Endothelial cell of umbilical vein (primary cell): ENCODE data around the gene FAM171A2. TPM values are rescaled to one million over a fixed set of nuclear protein-coding genes. Genes with fewer than 3 reads are reported as not detected.

Source experiments
- BruUV-seq: library from RNA; stranded (reverse); fragments of 400-500 nt; replicated peaks from 2 replicates; lab custom pipeline; 2021; lab: Mats Ljungman, UMichigan
- CTCF ChIA-PET: fragments of 300-600, 350-600 bp; sonication (Branson Sonifier 250); formaldehyde crosslinking; loops from one replicate; lab custom pipeline; 2021; ENCODE audit warnings: antibody characterized with exemption, inconsistent platforms; lab: Charles Lee
- POLR2A ChIA-PET: fragments of 300-600, 350-600 bp; sonication (Branson Sonifier 250); formaldehyde crosslinking; loops from one replicate; lab custom pipeline; 2021; ENCODE audit warnings: antibody characterized with exemption, inconsistent platforms; lab: Charles Lee
- DNase-seq: peaks from one replicate; pipeline ENCODE4 v3.0.0-alpha.2; 2011; ENCODE audit warnings: low read depth, low spot score
- FAIRE-seq: peaks from 2 replicates; lab custom pipeline; 2011; peaks lifted over from hg19 to GRCh38; lab: Jason Lieb, UNC
- H2AFZ ChIP-seq: 2 replicates; pipeline ENCODE4 v1.6.0; 2012; ENCODE audit warnings: low read depth, low read length, control low read depth, inconsistent platforms
- H3K27ac ChIP-seq: 2 replicates; pipeline ENCODE4 v1.5.1; 2011; ENCODE audit warnings: low read depth, mild to moderate bottlenecking, control low read depth, low read length, moderate library complexity; ENCODE audit not compliant: insufficient read depth
- H3K27me3 ChIP-seq, 2 experiments: 2 replicates each; pipeline versions ENCODE4 v1.6.0 to v1.6.1; 2011; ENCODE audit warnings: low read length in 2 of 2, mixed read lengths in 1 of 2; ENCODE audit not compliant: control insufficient read depth in 2 of 2, insufficient read depth in 2 of 2
- H3K36me3 ChIP-seq, 2 experiments: 2 replicates in 1 of 2; 3 replicates in 1 of 2; pipeline ENCODE4 v1.5.1; 2011; ENCODE audit warnings: low read length in 2 of 2, mild to moderate bottlenecking in 1 of 2, moderate library complexity in 1 of 2; ENCODE audit not compliant: control insufficient read depth in 2 of 2, insufficient read depth in 2 of 2; ENCODE audit errors: extremely low read depth in 1 of 2
- H3K4me1 ChIP-seq: 3 replicates; pipeline ENCODE4 v1.5.1; 2011; ENCODE audit warnings: mild to moderate bottlenecking, low read length; ENCODE audit not compliant: control insufficient read depth, insufficient read depth; ENCODE audit errors: extremely low read depth
- H3K4me2 ChIP-seq: 2 replicates; pipeline ENCODE4 v1.6.1; 2011; ENCODE audit warnings: low read length, control low read depth, mixed read lengths; ENCODE audit not compliant: insufficient read depth
- H3K4me3 ChIP-seq, 3 experiments: fragments of 200-600 bp in 1 of 3; sonication (generic), shearing (Covaris generic) in 1 of 3; replicated peaks in 1 of 3; 2 replicates each; pipeline ENCODE4 v1.5.1; 2011 to 2016; ENCODE audit warnings: control low read depth in 3 of 3, low read length in 3 of 3, mild to moderate bottlenecking in 2 of 3, inconsistent platforms in 1 of 3, low read depth in 1 of 3, moderate library complexity in 1 of 3; ENCODE audit not compliant: insufficient read depth in 1 of 3
- H3K79me2 ChIP-seq: 2 replicates; pipeline ENCODE4 v1.6.0; 2012; ENCODE audit warnings: low read length, inconsistent platforms; ENCODE audit not compliant: control insufficient read depth, insufficient read depth
- H3K9ac ChIP-seq: replicated peaks from 2 replicates; pipeline ENCODE3; 2011; ENCODE audit warnings: low read length, control low read depth; ENCODE audit not compliant: insufficient read depth; ENCODE audit errors: extremely low read depth
- H3K9me1 ChIP-seq: replicated peaks from 3 replicates; pipeline ENCODE4 v1.6.0; 2011; ENCODE audit warnings: mild to moderate bottlenecking, low read length; ENCODE audit not compliant: control insufficient read depth, insufficient read depth; ENCODE audit errors: extremely low read depth
- H3K9me3 ChIP-seq: replicated peaks from 2 replicates; pipeline ENCODE4 v1.5.1; 2012; ENCODE audit warnings: low read length, inconsistent platforms; ENCODE audit not compliant: control insufficient read depth, insufficient read depth
- H4K20me1 ChIP-seq: replicated peaks from 2 replicates; pipeline ENCODE3; 2011; ENCODE audit warnings: mild to moderate bottlenecking, low read length; ENCODE audit not compliant: control insufficient read depth, insufficient read depth; ENCODE audit errors: extremely low read depth
- CTCF ChIP-seq, 2 donors: IDR thresholded peaks; 1 replicate in 1 of 2; 2 replicates in 1 of 2; pipeline ENCODE4 v1.5.1; 2011; ENCODE audit warnings: low read length in 2 of 2, mild to moderate bottlenecking in 2 of 2, moderate library complexity in 2 of 2, control low read depth in 1 of 2, inconsistent platforms in 1 of 2, low read depth in 1 of 2; ENCODE audit not compliant: insufficient read depth in 1 of 2; ENCODE audit errors: extremely low read depth in 1 of 2
- EZH2 ChIP-seq: IDR thresholded peaks from 2 replicates; pipeline ENCODE4 v1.6.1; 2012; ENCODE audit warnings: borderline replicate concordance, low read depth, mild to moderate bottlenecking, moderate library complexity, low read length, inconsistent platforms; ENCODE audit not compliant: severe bottlenecking
- FOS ChIP-seq: IDR thresholded peaks from 2 replicates; pipeline ENCODE4 v1.6.1; 2011; ENCODE audit warnings: mild to moderate bottlenecking, low read length, moderate library complexity, borderline replicate concordance; ENCODE audit not compliant: insufficient read depth
- GATA2 ChIP-seq: IDR thresholded peaks from 2 replicates; pipeline ENCODE4 v1.7.0; 2011; ENCODE audit warnings: low read depth, mild to moderate bottlenecking, moderate library complexity, mixed read lengths, low read length; ENCODE audit not compliant: insufficient read length, insufficient read depth
- JUN ChIP-seq: IDR thresholded peaks from 2 replicates; pipeline ENCODE4 v1.6.1; 2011; ENCODE audit warnings: borderline replicate concordance, low read depth; ENCODE audit not compliant: insufficient read length, insufficient read depth
- MYC ChIP-seq: IDR thresholded peaks from one replicate; pipeline ENCODE4 v1.6.1; 2011; ENCODE audit warnings: mild to moderate bottlenecking, low read depth, low read length
- POLR2A ChIP-seq: IDR thresholded peaks from 2 replicates; pipeline ENCODE4 v1.6.1; 2012; ENCODE audit warnings: low read depth, mild to moderate bottlenecking, control low read depth, low read length
- POLR2AphosphoS5 ChIP-seq: IDR thresholded peaks from 2 replicates; pipeline ENCODE4 v1.6.1; 2012; ENCODE audit warnings: low read depth, mild to moderate bottlenecking, control low read depth, low read length, moderate library complexity; ENCODE audit not compliant: insufficient read depth
- dilution Hi-C: fragments of 300-500 bp; cut with MboI; formaldehyde crosslinking; loops from one replicate; pipeline ENCODE4 v1.15.0; 2019; ENCODE audit warnings: low sequenced_read_pairs; ENCODE audit not compliant: extremely low pct_ligation_motif_present
- intact Hi-C: fragments of 100-400 bp; cut with micrococcal nuclease; formaldehyde crosslinking; loops from one replicate; pipeline ENCODE4 v1.10.0; 2022
- polyA plus RNA-seq, 4 experiments: library from polyadenylated mRNA; depleted of rRNA in 3 of 4; stranded (reverse) in 3 of 4; unstranded in 1 of 4; fragments of >200 nt; gene quantifications; 2 replicates each; pipeline versions ENCODE4 v1.2.1 to v1.2.3, GENCODE V29; 2011 to 2012; ENCODE audit warnings: missing spikeins in 1 of 4
- total RNA-seq: library from RNA; stranded (reverse); gene quantifications from 2 replicates; pipeline ENCODE4 v1.2.3, GENCODE V29; 2021

Gene FAM171A2
- total and polyA plus RNA-seq, 2 donors (not counting 3 experiments of a cell fraction or from before 2014, with no cell fraction given), result 11.3 to 13.4 TPM

- CTCF ChIA-PET, result interaction anchor here (0.7 kb wide), 1 partner anchor 56 kb away, joined by 3 read pairs; no protein-coding TSS in a partner anchor
- H3K9me1 ChIP-seq, result no peaks in the 10 kb centered on the region
- DNase-seq (no peak), FAIRE-seq (no peak)
- H4K20me1 ChIP-seq, result no peaks in the 10 kb centered on the region
- H3K4me3 ChIP-seq, result no peak overlapping the region
- H3K79me2 ChIP-seq, result no peaks in the 10 kb centered on the region
- H3K9ac ChIP-seq, result no peak overlapping the region
- dilution Hi-C loops (no loop called here), intact Hi-C loops (no loop called here)
- H3K27me3 ChIP-seq, result peaks cover 13% of the 10 kb centered on the region in 2 experiments
- no peak overlapping the region for H2AFZ ChIP-seq
- no peaks in the 10 kb centered on the region for H3K9me3 ChIP-seq
- TF ChIP-seq GATA2 (no peak), MYC (no peak), JUN (no peak), POLR2AphosphoS5 (no peak), CTCF (IDR thresholded peaks at IDR 0.05; ENCODE audit: extremely low read depth in 1 of 2, insufficient read depth in 1 of 2, low read depth in 1 of 2, low read length in 2 of 2) (no peak), POLR2A (no peak), FOS (no peak), EZH2 (no peak)
- BruUV-seq, result no TSS peak
- H3K4me2 ChIP-seq, result no peak overlapping the region
- no peaks in the 10 kb centered on the region for H3K36me3 ChIP-seq
- H3K27ac ChIP-seq, result no peak overlapping the region
- POLR2A ChIA-PET, result no interaction called here
- peaks cover 8% of the 10 kb centered on the region for H3K4me1 ChIP-seq
Observed at GRCh38 chr17:44387804-44388203, 24.2 kb upstream of the FAM171A2 start.
